Posterior cingulate gyrus (tissue), 11 donors: ENCODE data around the gene ABCG4.
"Not testable (repeated sequence)": the region's sequence is repeated elsewhere in the genome, so short reads cannot be mapped to it uniquely, and the experiment has no call there.

Experiments used
- DNase-seq, 10 donors: peaks; one replicate each; pipeline versions ENCODE4 v3.0.0 to v3.0.0-alpha.2; 2020 to 2021; ENCODE audit warnings: mixed read lengths in 3 of 10
- intact Hi-C: fragments of 100-400 bp; cut with DNase I; formaldehyde crosslinking; loops from one replicate; pipeline ENCODE4 v1.15.1; 2023

Gene ABCG4

GRCh38 chr11:119196833-119197483, 48.1 kb downstream of the ABCG4 start:
- intact Hi-C loops: loop anchor here (10.0 kb wide), 2 partner anchors 52 to 82 kb away; partner anchors contain the start of gene ABCG4
- peak in 5 of 10 donors; percentile 24 to 52 (median 37) for DNase-seq

GRCh38 chr11:119198925-119199324, 50.1 kb downstream of the ABCG4 start:
- intact Hi-C loops: loop anchor here (10.0 kb wide), 2 partner anchors 54 to 84 kb away; partner anchors contain the start of gene ABCG4
- peak in 2 of 10 donors; percentile 22 to 35 for DNase-seq

GRCh38 chr11:119201236-119201635, 52.4 kb downstream of the ABCG4 start:
- intact Hi-C loops: not testable (repeated sequence)

GRCh38 chr11:119202554-119202953, 53.7 kb downstream of the ABCG4 start:
- intact Hi-C loops: no loop called here

More at GRCh38 chr11:119201236-119201635, 52.4 kb downstream of the ABCG4 start:
- not testable (repeated sequence) for DNase-seq

GRCh38 chr11:119204066-119204465, 55.2 kb downstream of the ABCG4 start:
- no peak for DNase-seq
- intact Hi-C loops: no loop called here

More at GRCh38 chr11:119202554-119202953, 53.7 kb downstream of the ABCG4 start:
- no peak for DNase-seq

GRCh38 chr11:119205080-119205479, 56.2 kb downstream of the ABCG4 start:
- DNase-seq: peak in 1 of 10 donors; percentile 78
- intact Hi-C loops: no loop called here

- intact Hi-C loops: loop anchor here (2.0 kb wide), 1 partner anchor 117 kb away; no protein-coding TSS in a partner anchor
- DNase-seq: peak; percentile 91 to 98 (median 96)
These were observed 57.0 kb downstream of the ABCG4 start, which contains the start of gene CBL for GRCh38 chr11:119205574-119206510. Gene CBL (plus strand): TSS chr11:119206339. CDS start chr11:119206418, 79 bp downstream.

- DNase-seq: peak in 8 of 10 donors; percentile 23 to 87 (median 38)
- intact Hi-C loops: loop anchor here (2.0 kb wide), 1 partner anchor 116 kb away; no protein-coding TSS in a partner anchor
These were observed 57.9 kb downstream of the ABCG4 start for GRCh38 chr11:119206511-119207414.

GRCh38 chr11:119207415-119207960, 58.6 kb downstream of the ABCG4 start:
- no peak for DNase-seq
- intact Hi-C loops: loop anchor here (2.0 kb wide), 1 partner anchor 115 kb away; no protein-coding TSS in a partner anchor

GRCh38 chr11:119209186-119209585, 60.3 kb downstream of the ABCG4 start:
- intact Hi-C loops: no loop called here
- no peak for DNase-seq

- intact Hi-C loops: loop anchor here (10.0 kb wide), 1 partner anchor 75 kb away; no protein-coding TSS in a partner anchor
- no peak for DNase-seq
These were observed 61.2 kb downstream of the ABCG4 start for GRCh38 chr11:119210050-119210449.
